GM12878 (cell line): Measurements from ENCODE around the gene PRSS57. TPM values are rescaled to one million over a fixed set of nuclear protein-coding genes. Genes with fewer than 3 reads are reported as not detected.

Experiments
- ATAC-seq: fragments of 200-7000 bp; cut with Tn5 transposase; 3 replicates; pipeline ENCODE4 v1.9.1; 2020; ENCODE audit warnings: mild to moderate bottlenecking, moderate library complexity
- BruUV-seq: library from RNA; stranded (reverse); fragments of 400-500 nt; replicated peaks from 2 replicates; lab custom pipeline; 2021; lab: Mats Ljungman, UMichigan
- CTCF ChIA-PET: fragments of 300-600 bp; sonication (Branson Sonifier 250); formaldehyde crosslinking; extraction: SDS; loops from one replicate; lab custom pipeline; 2021; ENCODE audit warnings: inconsistent platforms; lab: Yijun Ruan, JAX
- POLR2A ChIA-PET: fragments of 350-600 bp; formaldehyde crosslinking; extraction: SDS; loops from one replicate; lab custom pipeline; 2021; ENCODE audit warnings: inconsistent platforms; lab: Charles Lee
- RAD21 ChIA-PET: fragments of 300-600 bp; sonication (Branson Sonifier 250); formaldehyde crosslinking; loops from one replicate; lab custom pipeline; 2023; ENCODE audit warnings: antibody characterized with exemption; ENCODE audit not compliant: unreplicated experiment; lab: Charles Lee
- SMC1A ChIA-PET: fragments of 300-600 bp; sonication (Branson Sonifier 250); formaldehyde crosslinking; loops from one replicate; lab custom pipeline; 2023; ENCODE audit not compliant: unreplicated experiment, uncharacterized antibody; lab: Charles Lee
- DNase-seq: peaks from one replicate; pipeline ENCODE4 v3.0.0-alpha.2; 2011; ENCODE audit warnings: low read depth, low spot score
- FAIRE-seq: peaks from 3 replicates; lab custom pipeline; 2011; peaks lifted over from hg19 to GRCh38; lab: Jason Lieb, UNC
- H2AFZ ChIP-seq: 2 replicates; pipeline ENCODE4 v1.6.0; 2011; ENCODE audit warnings: low read depth, low read length, control low read depth; ENCODE audit not compliant: control insufficient read depth
- H3K27ac ChIP-seq: 2 replicates; pipeline ENCODE4 v1.5.1; 2011; ENCODE audit warnings: control low read depth; ENCODE audit not compliant: control insufficient read depth, insufficient read depth
- H3K27me3 ChIP-seq, 2 experiments: replicated peaks in 1 of 2; 2 replicates each; pipeline versions ENCODE4 v1.6.0 to v1.6.1; 2011; ENCODE audit warnings: low read length in 1 of 2; ENCODE audit not compliant: control insufficient read depth in 2 of 2, insufficient read depth in 2 of 2
- H3K36me3 ChIP-seq, 2 experiments: 2 replicates each; pipeline ENCODE4 v1.5.1; 2011; ENCODE audit warnings: low read length in 1 of 2; ENCODE audit not compliant: control insufficient read depth in 2 of 2, insufficient read depth in 2 of 2
- H3K4me1 ChIP-seq: 2 replicates; pipeline ENCODE4 v1.6.1; 2011; ENCODE audit warnings: mild to moderate bottlenecking, low read length, moderate library complexity, mixed read lengths; ENCODE audit not compliant: control insufficient read depth, insufficient read depth
- H3K4me2 ChIP-seq: 2 replicates; pipeline ENCODE4 v1.6.0; 2011; ENCODE audit warnings: control low read depth; ENCODE audit not compliant: control insufficient read depth, insufficient read depth
- H3K4me3 ChIP-seq: fragments of 200-600 bp; sonication (generic); 2 replicates; pipeline ENCODE4 v1.5.1; 2016
- H3K79me2 ChIP-seq: 2 replicates; pipeline ENCODE4 v1.6.0; 2011; ENCODE audit warnings: low read length; ENCODE audit not compliant: control insufficient read depth, insufficient read depth
- H3K9ac ChIP-seq: 2 replicates; pipeline ENCODE4 v1.8.0; 2011; ENCODE audit warnings: low read length, control low read depth, mixed read lengths; ENCODE audit not compliant: control insufficient read depth, insufficient read depth
- H3K9me3 ChIP-seq: replicated peaks from 3 replicates; pipeline ENCODE4 v1.5.1; 2011; ENCODE audit warnings: mild to moderate bottlenecking, low read length; ENCODE audit not compliant: control insufficient read depth, insufficient read depth
- H4K20me1 ChIP-seq: 2 replicates; pipeline ENCODE4 v1.6.0; 2011; ENCODE audit not compliant: control insufficient read depth, insufficient read depth
- FOXK2 ChIP-seq: fragments of 450-650 bp; IDR thresholded peaks from 2 replicates; pipeline ENCODE4 v1.6.1; 2017; ENCODE audit warnings: mild to moderate bottlenecking, moderate library complexity
- GATAD2B ChIP-seq: fragments of 450-650 bp; conservative IDR thresholded peaks from 2 replicates; pipeline ENCODE4 v1.6.1; 2017; ENCODE audit warnings: low read depth, mild to moderate bottlenecking, moderate library complexity
- PAX5 ChIP-seq: IDR thresholded peaks from 2 replicates; pipeline ENCODE4 v1.6.1; 2011; ENCODE audit warnings: low read depth, low read length, borderline replicate concordance
- POLR2AphosphoS2 ChIP-seq: IDR thresholded peaks from 2 replicates; pipeline ENCODE4 v1.6.1; 2011; ENCODE audit warnings: low read depth, mild to moderate bottlenecking, low read length, improper control_type of control experiment, moderate library complexity
- RELA ChIP-seq: fragments of 450-650 bp; IDR thresholded peaks from 2 replicates; pipeline ENCODE4 v1.8.0; 2014; ENCODE audit warnings: borderline replicate concordance; ENCODE audit not compliant: partially characterized antibody
- SP1 ChIP-seq: IDR thresholded peaks from one replicate; pipeline ENCODE4 v1.6.1; 2011; ENCODE audit warnings: low read depth, low read length
- ZNF207 ChIP-seq: fragments of 450-650 bp; IDR thresholded peaks from 2 replicates; pipeline ENCODE4 v1.6.1; 2014; ENCODE audit warnings: antibody characterized with exemption, mild to moderate bottlenecking, borderline replicate concordance
- ZNF384 ChIP-seq: IDR thresholded peaks from 2 replicates; pipeline ENCODE4 v1.6.1; 2012; ENCODE audit warnings: low read depth, mild to moderate bottlenecking, low read length, improper control_type of control experiment, borderline replicate concordance
- WGBS: methylation state at CpG from one replicate; pipeline ENCODE4 v1.1.6; 2016; ENCODE audit warnings: low lambda C conversion rate; ENCODE audit not compliant: insufficient replicate concordance, insufficient coverage; ENCODE audit errors: missing lambda C conversion rate; 5-methylcytosine and 5-hydroxymethylcytosine counted together
- in situ Hi-C: fragments of 300-500 bp; cut with MboI; formaldehyde crosslinking; loops from 9 replicates; pipeline ENCODE4 v1.14.3; 2018; ENCODE audit warnings: mixed read lengths
- intact Hi-C: fragments of 100-400 bp; cut with micrococcal nuclease; formaldehyde crosslinking; loops from one replicate; pipeline ENCODE4 v1.14.2; 2022; ENCODE audit not compliant: unreplicated experiment
- polyA plus RNA-seq, 11 experiments: library from polyadenylated mRNA; depleted of rRNA in 4 of 11; unstranded in 6 of 11; stranded (reverse) in 5 of 11; fragments of >200 nt; fragmentation: Nextera tagmentation in 4 of 11; fragmentation: Illumina TruSeq in 1 of 11; extraction: Ambion mirVana in 4 of 11; extraction: Trizol in 1 of 11; gene quantifications; 1 replicate in 1 of 11; 2 replicates in 10 of 11; pipeline versions ENCODE4 v1.2.1 to v1.2.3, GENCODE V29; 2011 to 2016; ENCODE audit warnings: inconsistent platforms in 2 of 11, missing spikeins in 2 of 11, low read depth in 1 of 11
- total RNA-seq, 4 experiments: library from RNA; depleted of rRNA in 3 of 4; stranded (reverse); fragments of >200 nt in 3 of 4; fragmentation: Illumina TruSeq in 1 of 4; extraction: Trizol in 1 of 4; gene quantifications; 2 replicates each; pipeline versions ENCODE4 v1.2.1 to v1.2.3, GENCODE V29; 2013 to 2021
- TF ChIP-seq, protein P1 (sequence below): fragments of 450-650 bp; formaldehyde crosslinking; IDR thresholded peaks from 2 replicates; pipeline ENCODE4 v1.5.0; 2022; ENCODE audit warnings: mild to moderate bottlenecking, missing genetic modification characterization
- TF ChIP-seq, protein P2 (sequence below): fragments of 450-650 bp; IDR thresholded peaks from 2 replicates; pipeline ENCODE4 v1.6.1; 2017; ENCODE audit warnings: low read depth, mild to moderate bottlenecking, moderate library complexity
- TF ChIP-seq, protein P3 (sequence below): IDR thresholded peaks from 2 replicates; pipeline ENCODE4 v1.6.1; 2012; ENCODE audit warnings: improper control_type of control experiment, low read depth, low read length; ENCODE audit not compliant: insufficient replicate concordance

PRSS57 gene
- total and polyA plus RNA-seq, 10 of the 15 experiments (the other 5 are each of a cell fraction or from before 2014, with no cell fraction given), result not detected

DNA sequence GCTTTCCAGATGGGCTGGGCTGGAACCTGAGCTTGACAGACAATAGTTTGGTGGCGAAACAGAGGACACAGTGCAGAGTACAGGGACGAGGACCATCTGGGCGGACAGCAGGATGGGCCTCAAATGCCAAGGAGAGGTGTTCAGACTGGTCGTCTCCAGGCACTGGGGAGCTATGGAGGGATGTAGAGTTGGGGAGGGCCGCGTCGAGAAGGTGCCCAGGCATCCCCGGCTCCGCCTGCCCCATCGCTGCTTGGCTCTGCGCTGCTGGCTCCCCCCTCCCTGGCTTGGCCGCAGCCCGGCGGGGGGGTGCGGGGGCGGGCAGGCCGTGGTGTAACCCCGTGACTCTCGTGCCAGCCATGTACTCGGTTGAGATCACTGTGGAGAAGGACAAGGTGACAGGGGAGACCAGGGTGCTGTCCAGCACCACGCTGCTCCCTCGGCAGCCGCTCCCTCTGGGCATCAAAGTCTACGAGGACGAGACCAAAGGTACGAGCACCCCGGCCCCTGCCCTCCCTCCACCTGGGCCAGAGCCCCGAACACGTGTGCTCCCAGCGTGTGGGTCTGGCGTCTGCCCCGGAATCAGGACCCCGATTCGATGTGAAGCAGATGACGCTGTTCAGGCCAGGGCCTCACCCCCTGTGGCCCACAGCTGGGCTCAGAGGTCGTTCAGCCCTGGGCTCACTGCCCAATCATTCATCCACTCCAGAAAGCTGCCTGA lies 44.9 kb upstream of the PRSS57 start:
- H3K9ac ChIP-seq, result no peak overlapping the region
- intact Hi-C loops (no loop called here), in situ Hi-C loops (no loop called here)
- H3K4me3 ChIP-seq, result no peak overlapping the region
- no peak overlapping the region for H3K27ac ChIP-seq
- H3K79me2 ChIP-seq, result no peaks in the 10 kb centered on the region
- ATAC-seq (no peak), DNase-seq (no peak), FAIRE-seq (no peak)
- ChIA-PET CTCF (interaction anchor here (0.6 to 1.3 kb wide), 3 partner anchors 18 to 77 kb away, joined by 3 to 4 read pairs (median 3); partner anchors contain the start of gene RNF126), RAD21 (interaction anchor here (1.0 kb wide), 1 partner anchor 77 kb away, joined by 3 read pairs; the partner anchor contains the start of gene RNF126), SMC1A (interaction anchor here (0.7 kb wide), 1 partner anchor 77 kb away, joined by 3 read pairs; the partner anchor contains the start of gene RNF126), POLR2A (no interaction called here)
- no peaks in the 10 kb centered on the region for H3K36me3 ChIP-seq
- no peaks in the 10 kb centered on the region; the same call in 2 of the 3 replicates for H3K9me3 ChIP-seq
- no peak overlapping the region for H3K4me2 ChIP-seq
- H2AFZ ChIP-seq, result no peak overlapping the region
- WGBS, result 63% methylated on average over 34 of the region's 36 CpGs
- no peaks in the 10 kb centered on the region for H3K4me1 ChIP-seq
- H3K27me3 ChIP-seq, result no peaks in the 10 kb centered on the region
- no peaks in the 10 kb centered on the region for H4K20me1 ChIP-seq
- no TSS peak for BruUV-seq
- TF ChIP-seq POLR2AphosphoS2 (no peak), SP1 (no peak), PAX5 (no peak), ZNF207 (no peak), RELA (no peak), FOXK2 (no peak), GATAD2B (no peak), ZNF384 (no peak)
- TF ChIP-seq, protein P1, sequence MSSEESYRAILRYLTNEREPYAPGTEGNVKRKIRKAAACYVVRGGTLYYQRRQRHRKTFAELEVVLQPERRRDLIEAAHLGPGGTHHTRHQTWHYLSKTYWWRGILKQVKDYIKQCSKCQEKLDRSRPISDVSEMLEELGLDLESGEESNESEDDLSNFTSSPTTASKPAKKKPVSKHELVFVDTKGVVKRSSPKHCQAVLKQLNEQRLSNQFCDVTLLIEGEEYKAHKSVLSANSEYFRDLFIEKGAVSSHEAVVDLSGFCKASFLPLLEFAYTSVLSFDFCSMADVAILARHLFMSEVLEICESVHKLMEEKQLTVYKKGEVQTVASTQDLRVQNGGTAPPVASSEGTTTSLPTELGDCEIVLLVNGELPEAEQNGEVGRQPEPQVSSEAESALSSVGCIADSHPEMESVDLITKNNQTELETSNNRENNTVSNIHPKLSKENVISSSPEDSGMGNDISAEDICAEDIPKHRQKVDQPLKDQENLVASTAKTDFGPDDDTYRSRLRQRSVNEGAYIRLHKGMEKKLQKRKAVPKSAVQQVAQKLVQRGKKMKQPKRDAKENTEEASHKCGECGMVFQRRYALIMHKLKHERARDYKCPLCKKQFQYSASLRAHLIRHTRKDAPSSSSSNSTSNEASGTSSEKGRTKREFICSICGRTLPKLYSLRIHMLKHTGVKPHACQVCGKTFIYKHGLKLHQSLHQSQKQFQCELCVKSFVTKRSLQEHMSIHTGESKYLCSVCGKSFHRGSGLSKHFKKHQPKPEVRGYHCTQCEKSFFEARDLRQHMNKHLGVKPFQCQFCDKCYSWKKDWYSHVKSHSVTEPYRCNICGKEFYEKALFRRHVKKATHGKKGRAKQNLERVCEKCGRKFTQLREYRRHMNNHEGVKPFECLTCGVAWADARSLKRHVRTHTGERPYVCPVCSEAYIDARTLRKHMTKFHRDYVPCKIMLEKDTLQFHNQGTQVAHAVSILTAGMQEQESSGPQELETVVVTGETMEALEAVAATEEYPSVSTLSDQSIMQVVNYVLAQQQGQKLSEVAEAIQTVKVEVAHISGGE (CRISPR knock-in tag), result no peak
- TF ChIP-seq, protein P2, sequence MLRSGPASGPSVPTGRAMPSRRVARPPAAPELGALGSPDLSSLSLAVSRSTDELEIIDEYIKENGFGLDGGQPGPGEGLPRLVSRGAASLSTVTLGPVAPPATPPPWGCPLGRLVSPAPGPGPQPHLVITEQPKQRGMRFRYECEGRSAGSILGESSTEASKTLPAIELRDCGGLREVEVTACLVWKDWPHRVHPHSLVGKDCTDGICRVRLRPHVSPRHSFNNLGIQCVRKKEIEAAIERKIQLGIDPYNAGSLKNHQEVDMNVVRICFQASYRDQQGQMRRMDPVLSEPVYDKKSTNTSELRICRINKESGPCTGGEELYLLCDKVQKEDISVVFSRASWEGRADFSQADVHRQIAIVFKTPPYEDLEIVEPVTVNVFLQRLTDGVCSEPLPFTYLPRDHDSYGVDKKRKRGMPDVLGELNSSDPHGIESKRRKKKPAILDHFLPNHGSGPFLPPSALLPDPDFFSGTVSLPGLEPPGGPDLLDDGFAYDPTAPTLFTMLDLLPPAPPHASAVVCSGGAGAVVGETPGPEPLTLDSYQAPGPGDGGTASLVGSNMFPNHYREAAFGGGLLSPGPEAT, result no peak
- TF ChIP-seq, protein P3, sequence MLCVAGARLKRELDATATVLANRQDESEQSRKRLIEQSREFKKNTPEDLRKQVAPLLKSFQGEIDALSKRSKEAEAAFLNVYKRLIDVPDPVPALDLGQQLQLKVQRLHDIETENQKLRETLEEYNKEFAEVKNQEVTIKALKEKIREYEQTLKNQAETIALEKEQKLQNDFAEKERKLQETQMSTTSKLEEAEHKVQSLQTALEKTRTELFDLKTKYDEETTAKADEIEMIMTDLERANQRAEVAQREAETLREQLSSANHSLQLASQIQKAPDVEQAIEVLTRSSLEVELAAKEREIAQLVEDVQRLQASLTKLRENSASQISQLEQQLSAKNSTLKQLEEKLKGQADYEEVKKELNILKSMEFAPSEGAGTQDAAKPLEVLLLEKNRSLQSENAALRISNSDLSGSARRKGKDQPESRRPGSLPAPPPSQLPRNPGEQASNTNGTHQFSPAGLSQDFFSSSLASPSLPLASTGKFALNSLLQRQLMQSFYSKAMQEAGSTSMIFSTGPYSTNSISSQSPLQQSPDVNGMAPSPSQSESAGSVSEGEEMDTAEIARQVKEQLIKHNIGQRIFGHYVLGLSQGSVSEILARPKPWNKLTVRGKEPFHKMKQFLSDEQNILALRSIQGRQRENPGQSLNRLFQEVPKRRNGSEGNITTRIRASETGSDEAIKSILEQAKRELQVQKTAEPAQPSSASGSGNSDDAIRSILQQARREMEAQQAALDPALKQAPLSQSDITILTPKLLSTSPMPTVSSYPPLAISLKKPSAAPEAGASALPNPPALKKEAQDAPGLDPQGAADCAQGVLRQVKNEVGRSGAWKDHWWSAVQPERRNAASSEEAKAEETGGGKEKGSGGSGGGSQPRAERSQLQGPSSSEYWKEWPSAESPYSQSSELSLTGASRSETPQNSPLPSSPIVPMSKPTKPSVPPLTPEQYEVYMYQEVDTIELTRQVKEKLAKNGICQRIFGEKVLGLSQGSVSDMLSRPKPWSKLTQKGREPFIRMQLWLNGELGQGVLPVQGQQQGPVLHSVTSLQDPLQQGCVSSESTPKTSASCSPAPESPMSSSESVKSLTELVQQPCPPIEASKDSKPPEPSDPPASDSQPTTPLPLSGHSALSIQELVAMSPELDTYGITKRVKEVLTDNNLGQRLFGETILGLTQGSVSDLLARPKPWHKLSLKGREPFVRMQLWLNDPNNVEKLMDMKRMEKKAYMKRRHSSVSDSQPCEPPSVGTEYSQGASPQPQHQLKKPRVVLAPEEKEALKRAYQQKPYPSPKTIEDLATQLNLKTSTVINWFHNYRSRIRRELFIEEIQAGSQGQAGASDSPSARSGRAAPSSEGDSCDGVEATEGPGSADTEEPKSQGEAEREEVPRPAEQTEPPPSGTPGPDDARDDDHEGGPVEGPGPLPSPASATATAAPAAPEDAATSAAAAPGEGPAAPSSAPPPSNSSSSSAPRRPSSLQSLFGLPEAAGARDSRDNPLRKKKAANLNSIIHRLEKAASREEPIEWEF, result no peak
